HUDEP-2 (cell line): Measurements from ENCODE around the gene KANK4.

Source experiments
- DNase-seq, 76 experiments: peaks; one replicate each; lab custom pipeline; 2025; ENCODE audit not compliant: unreplicated experiment in 76 of 76; lab: John Stamatoyannopoulos, UW

KANK4 gene

GRCh38 chr1:62318756-62319544, at the start of gene KANK4:
TSS of gene KANK4 (minus strand) at chr1:62319434. CDS start at chr1:62281564, 37,870 bp downstream.
- no peak for DNase-seq

- no peak for DNase-seq
Observed at GRCh38 chr1:62368989-62369388, 49.8 kb upstream of the KANK4 start.

DNA sequence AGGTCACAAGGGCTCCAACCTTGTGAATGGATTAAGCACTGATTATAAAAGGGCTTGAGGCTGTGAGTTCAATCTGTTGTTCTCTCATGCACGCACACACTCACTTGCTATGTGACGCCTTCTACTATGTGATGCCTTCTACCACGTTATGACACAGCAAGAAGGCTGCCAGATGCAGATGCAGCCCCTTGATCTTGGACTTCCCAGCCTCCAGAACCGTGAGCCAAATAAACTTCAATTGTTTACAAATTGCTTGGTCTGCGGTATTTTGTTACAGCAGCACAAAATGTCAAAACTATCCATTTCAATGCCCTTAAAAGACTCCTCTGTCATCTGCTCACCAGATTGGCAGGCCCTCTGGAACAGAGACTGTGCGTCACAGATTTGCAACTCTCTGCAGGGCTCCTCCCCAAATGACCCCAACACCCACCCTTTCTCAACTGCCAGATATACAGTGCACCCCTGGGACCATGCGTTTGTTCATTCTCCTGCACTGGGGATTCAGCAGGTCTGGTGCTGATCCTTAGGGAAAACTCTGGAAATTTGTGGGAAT, 47.8 kb upstream of the KANK4 start:
- no peak for DNase-seq

DNA sequence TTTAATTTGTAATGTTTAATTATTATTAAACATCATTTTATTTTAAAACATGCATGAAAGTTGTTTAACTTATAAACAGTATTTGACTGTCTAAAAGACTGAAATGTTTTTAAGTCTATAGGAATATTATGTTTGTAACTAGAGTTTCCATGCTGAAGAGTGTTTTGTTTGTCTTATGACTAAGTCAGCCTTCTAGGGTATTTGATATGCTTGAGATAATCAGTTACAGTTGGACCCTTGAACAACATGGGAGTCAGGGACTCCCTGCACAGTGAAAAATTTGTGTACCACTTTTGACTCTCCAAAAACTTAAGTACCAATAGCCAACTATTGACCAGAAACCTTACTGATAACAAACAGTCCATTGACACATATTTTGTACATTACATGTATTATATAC, 45.5 kb upstream of the KANK4 start:
- DNase-seq, result no peak

- no peak for DNase-seq
Observed at GRCh38 chr1:62362926-62363325, 43.7 kb upstream of the KANK4 start.

DNA sequence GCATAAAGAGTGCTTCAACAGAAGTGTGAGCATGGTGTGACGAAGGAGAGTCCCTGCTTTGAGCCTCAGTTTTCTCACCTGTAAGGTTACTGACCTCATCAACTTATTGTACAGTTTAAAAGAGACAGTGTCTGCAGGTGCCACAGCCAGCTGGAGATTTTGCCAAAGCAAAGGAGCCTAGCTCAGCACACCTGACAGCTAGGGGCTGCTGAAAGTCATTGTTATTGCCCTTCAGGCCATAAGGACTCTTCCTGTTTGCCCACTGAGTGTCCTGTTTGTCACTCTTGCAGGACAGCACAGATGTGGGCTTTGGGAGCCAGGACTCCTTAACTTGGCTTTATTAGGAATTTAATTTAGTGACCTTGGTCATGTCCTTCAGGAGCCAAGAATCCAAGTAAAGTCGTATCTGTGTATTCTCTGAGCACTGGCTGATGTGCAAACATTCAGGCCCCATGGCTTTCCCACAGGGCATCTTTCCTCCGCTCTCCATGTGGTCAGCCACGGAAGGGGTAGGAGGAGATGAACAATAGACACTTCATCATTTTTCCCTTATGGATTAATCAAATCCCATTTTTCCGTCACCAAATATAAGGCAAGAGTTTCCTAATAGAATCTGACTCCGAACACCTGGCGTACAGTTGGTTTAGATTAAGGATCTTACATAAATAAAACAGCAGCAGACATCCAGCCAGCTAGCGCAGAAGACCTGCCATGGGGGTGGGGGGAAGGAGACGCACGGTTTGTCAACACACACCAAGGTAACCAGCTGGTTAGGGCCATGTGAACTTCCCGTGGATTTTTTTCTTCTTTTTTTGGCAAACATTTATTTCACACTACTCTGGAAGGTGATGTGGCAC, 43.1 kb upstream of the KANK4 start:
- no peak for DNase-seq

- no peak for DNase-seq
Observed at GRCh38 chr1:62361431-62361830, 42.2 kb upstream of the KANK4 start.

- no peak for DNase-seq
Observed at GRCh38 chr1:62358665-62359373, 39.6 kb upstream of the KANK4 start.

- no peak for DNase-seq
Observed at GRCh38 chr1:62357916-62358315, 38.7 kb upstream of the KANK4 start.

DNA sequence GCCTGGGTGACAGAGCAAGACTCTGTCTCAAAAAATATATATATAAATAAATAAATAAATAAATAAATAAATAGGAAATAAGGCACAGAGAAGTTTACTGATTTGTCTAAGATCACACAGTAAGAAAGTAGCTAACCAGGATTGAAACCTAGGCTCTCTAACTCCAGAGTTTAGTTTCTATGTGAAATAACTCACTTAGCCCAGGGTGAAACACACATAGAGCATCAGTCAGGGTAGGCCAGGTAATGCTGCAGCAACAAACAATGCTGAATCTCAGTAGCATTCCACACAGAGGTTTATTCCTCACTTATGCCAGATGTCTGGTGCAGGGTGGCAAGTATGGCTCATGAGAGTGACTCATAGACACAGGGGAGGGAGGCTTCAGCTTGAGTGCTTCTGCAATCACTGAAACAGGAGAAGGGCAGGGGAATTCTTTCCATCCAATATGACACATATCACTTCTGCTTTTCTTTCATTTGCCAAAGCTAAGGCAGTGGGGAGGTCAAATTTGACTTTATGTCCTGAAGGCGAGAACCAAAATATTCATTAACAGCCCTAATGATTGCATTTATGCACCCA, 37.1 kb upstream of the KANK4 start:
- DNase-seq, result no peak

DNA sequence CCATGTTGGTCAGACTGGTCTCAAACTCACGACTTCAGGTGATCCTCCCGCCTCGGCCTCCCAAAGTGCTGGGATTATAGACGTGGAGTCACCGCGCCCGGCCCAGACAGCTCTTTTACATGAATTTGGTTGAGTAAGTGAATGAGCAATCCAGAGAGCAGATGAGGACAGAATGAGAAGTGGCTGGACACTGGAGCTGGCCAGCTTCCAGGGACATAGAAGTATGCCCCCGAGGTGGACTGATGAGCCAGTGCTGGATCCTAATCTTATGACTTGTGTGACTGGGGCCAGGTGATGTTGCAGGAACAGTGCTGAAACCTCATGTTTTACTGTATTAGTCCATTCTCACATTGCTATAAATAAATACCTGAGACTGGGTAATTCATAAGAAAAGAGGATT, 35.9 kb upstream of the KANK4 start:
- no peak for DNase-seq

DNA sequence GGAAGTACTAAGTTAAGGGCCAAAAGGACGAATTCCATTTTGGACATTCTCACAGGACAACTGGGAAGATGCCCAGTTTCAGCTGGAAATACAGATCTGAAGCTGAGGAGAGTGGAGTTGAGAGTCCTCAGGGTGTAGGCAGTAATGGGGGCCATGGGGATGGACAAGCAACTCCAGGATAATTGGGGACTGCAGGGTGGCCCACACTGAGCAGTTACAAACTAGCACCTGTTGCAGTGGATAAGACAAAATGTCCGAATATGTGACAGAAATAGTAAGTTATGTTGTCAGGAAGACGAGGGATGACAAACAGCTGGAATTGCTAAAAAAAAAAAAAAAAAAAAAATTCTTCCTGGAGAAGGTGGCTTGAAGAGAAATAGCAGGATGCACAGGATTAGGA, 34.6 kb upstream of the KANK4 start:
- DNase-seq, result no peak

DNA sequence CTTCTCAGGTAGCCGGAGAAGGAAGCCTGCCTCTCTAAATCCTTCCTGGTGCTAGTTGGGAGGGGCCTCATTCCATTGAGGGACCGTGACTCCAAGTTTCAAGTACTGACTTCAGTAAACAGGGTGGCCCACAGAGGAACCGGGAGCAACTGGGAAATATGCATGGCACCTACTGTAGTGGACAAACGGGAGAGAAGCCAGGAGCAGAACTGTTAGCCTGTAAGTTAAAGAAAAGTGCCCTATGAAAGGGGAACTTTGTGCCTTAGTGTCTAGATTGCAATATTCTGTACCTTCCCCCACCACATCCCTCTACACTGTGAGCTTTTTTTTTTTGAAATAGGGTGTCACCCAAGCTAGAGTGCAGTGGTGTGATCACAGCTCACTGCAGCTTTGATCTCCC, 33.2 kb upstream of the KANK4 start:
- DNase-seq, result no peak

DNA sequence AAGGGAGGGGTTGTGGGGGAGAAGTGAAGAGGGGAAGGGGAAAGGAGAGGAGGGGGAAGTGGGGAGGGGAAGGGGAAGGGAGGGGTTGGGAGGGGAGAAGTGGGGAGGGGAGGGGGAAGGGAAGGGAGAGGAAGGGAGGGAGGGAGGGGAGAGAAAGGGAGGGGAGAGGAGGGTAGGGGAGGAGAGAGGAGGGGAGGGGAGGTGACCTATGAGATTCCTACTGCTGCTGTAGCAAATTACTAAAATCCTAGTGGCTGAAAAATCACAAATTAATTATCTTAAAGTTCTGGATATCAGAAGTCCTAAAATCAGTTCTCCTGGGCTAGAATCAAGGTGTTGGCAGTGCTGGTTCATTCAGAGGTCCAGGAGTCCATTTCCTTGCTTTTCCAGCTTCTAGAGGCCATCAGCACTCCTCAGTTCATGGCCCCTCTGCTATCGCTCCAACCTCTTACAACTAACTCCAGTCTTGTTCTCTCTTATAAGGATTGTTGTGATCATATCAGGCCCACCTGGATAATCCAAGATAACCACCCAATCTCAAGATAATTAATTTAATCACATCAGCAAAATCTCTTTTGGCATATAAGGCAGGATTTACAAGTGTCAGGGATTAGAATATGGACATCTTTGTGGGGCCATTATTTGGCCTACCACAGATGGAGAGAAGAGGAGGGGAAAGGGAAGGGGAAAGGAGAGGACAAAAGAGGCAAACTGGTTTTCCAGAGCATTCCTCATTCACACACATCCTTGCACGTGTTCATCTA, 30.4 kb upstream of the KANK4 start:
- DNase-seq, result no peak

GRCh38 chr1:62346886-62347285, 27.7 kb upstream of the KANK4 start:
- no peak for DNase-seq

GRCh38 chr1:62343911-62344310, 24.7 kb upstream of the KANK4 start:
- no peak for DNase-seq

GRCh38 chr1:62342270-62342669, 23.0 kb upstream of the KANK4 start:
- DNase-seq, result no peak

- DNase-seq, result no peak
Observed at GRCh38 chr1:62341615-62342014, 22.4 kb upstream of the KANK4 start.

DNA sequence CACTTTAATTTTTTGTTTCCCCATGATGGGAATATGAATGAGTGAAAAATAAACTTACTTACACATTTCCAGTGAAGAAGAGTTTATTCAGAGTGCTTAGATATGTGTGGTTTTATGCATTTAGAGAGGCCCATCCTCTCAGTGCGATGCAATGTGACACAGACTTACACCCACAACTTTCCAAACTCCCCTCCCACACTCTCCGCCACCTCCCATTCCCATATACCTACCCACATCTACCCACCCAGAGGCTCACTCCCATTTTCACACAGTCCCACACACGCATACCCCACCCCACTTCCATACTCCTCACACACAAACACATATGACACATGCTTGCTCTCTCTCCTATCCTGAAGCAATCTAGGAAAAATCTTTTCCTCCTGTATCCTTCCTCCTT, 21.9 kb upstream of the KANK4 start:
- no peak for DNase-seq
